OCI-LY7 (cell line): ENCODE data around the gene ST6GAL1. TPM values are rescaled to one million over a fixed set of nuclear protein-coding genes. Genes with fewer than 3 reads are reported as not detected.
A peak's percentile ranks its signal among the peaks of the same experiment; 100 is the strongest.

Source experiments
- BruUV-seq: library from RNA; stranded (reverse); fragments of 400-500 nt; replicated peaks from 2 replicates; lab custom pipeline; 2021; lab: Mats Ljungman, UMichigan
- CTCF ChIA-PET: fragments of 300-600 bp; sonication (Branson Sonifier 250); formaldehyde crosslinking; loops from one replicate; lab custom pipeline; 2022; ENCODE audit warnings: antibody characterized with exemption; ENCODE audit not compliant: unreplicated experiment; lab: Charles Lee
- POLR2A ChIA-PET: fragments of 300-600 bp; sonication (Branson Sonifier 250); formaldehyde crosslinking; loops from one replicate; lab custom pipeline; 2022; ENCODE audit warnings: antibody characterized with exemption; lab: Charles Lee
- DNase-seq: peaks from one replicate; pipeline ENCODE4 v3.0.0-alpha.2; 2015; ENCODE audit warnings: low spot score
- H2AFZ ChIP-seq: fragments of 200-600 bp; sonication (generic), shearing (Covaris generic); 2 replicates; pipeline ENCODE4 v1.6.1; 2014; ENCODE audit warnings: mild to moderate bottlenecking, antibody characterized with exemption, low read length, moderate library complexity
- H3K27ac ChIP-seq: fragments of 200-600 bp; sonication (generic); 2 replicates; pipeline ENCODE4 v1.5.1; 2014; ENCODE audit warnings: mixed run types, low read depth, mild to moderate bottlenecking, moderate library complexity, low read length, inconsistent platforms; ENCODE audit not compliant: poor library complexity, severe bottlenecking
- H3K36me3 ChIP-seq: fragments of 200-600 bp; sonication (generic); 2 replicates; pipeline ENCODE4 v1.6.1; 2014; ENCODE audit warnings: mild to moderate bottlenecking, antibody characterized with exemption, low read length, moderate library complexity, mixed read lengths; ENCODE audit not compliant: insufficient read depth
- H3K4me1 ChIP-seq: fragments of 200-600 bp; sonication (generic); 2 replicates; pipeline ENCODE4 v1.5.1; 2014; ENCODE audit warnings: mild to moderate bottlenecking, low read length; ENCODE audit not compliant: insufficient read depth, poor library complexity, severe bottlenecking
- H3K4me2 ChIP-seq: fragments of 200-600 bp; sonication (generic); 2 replicates; pipeline ENCODE4 v1.6.1; 2014; ENCODE audit warnings: mild to moderate bottlenecking, low read length
- H3K4me3 ChIP-seq: fragments of 200-600 bp; sonication (generic); 2 replicates; pipeline ENCODE4 v1.5.1; 2014; ENCODE audit warnings: mild to moderate bottlenecking, low read depth, low read length; ENCODE audit not compliant: poor library complexity, severe bottlenecking
- H3K79me2 ChIP-seq: fragments of 200-600 bp; sonication (generic); 2 replicates; pipeline ENCODE4 v1.6.1; 2016; ENCODE audit warnings: low read depth, mild to moderate bottlenecking, low read length, moderate library complexity, mixed read lengths; ENCODE audit not compliant: insufficient read depth
- H3K9me2 ChIP-seq: fragments of 200-600 bp; sonication (generic); 2 replicates; pipeline ENCODE4 v1.6.1; 2016; ENCODE audit warnings: mild to moderate bottlenecking, low read length, mixed read lengths; ENCODE audit not compliant: insufficient read depth
- H3K9me3 ChIP-seq: fragments of 200-600 bp; sonication (generic); 2 replicates; pipeline ENCODE4 v1.6.1; 2014; ENCODE audit warnings: mild to moderate bottlenecking, mixed run types, low read length, mixed read lengths
- H4K20me1 ChIP-seq: fragments of 200-600 bp; sonication (generic); 2 replicates; pipeline ENCODE4 v1.6.1; 2014; ENCODE audit warnings: mild to moderate bottlenecking, antibody characterized with exemption, low read length, moderate library complexity, mixed read lengths; ENCODE audit not compliant: insufficient read depth
- EZH2phosphoT487 ChIP-seq: fragments of 200-600 bp; sonication (generic); IDR thresholded peaks from 2 replicates; pipeline ENCODE4 v1.6.1; 2018; ENCODE audit warnings: low read depth, borderline replicate concordance, mild to moderate bottlenecking, mixed run types, antibody characterized with exemption, low read length, moderate library complexity, mixed read lengths
- intact Hi-C: fragments of 100-400 bp; cut with micrococcal nuclease; formaldehyde crosslinking; loops from one replicate; pipeline ENCODE4 v1.10.0; 2022; ENCODE audit not compliant: unreplicated experiment
- total RNA-seq, 2 experiments: library from RNA; depleted of rRNA in 1 of 2; stranded (reverse); fragments of >200 nt in 1 of 2; shearing (Covaris generic) in 1 of 2; gene quantifications; 2 replicates each; pipeline ENCODE4 v1.2.3, GENCODE V29; 2014 to 2022
- TF ChIP-seq, protein P1 (sequence below): fragments of 200-600 bp; sonication (generic); conservative IDR thresholded peaks from 2 replicates; pipeline ENCODE4 v1.5.1; 2014; ENCODE audit warnings: mild to moderate bottlenecking, antibody characterized with exemption, low read length, moderate library complexity, mixed read lengths

ST6GAL1 gene
- total RNA-seq, 2 experiments from 2014 or later = 192 to 375 TPM

GRCh38 chr3:187101184-187102072 is 171.1 kb downstream of the ST6GAL1 start:
- Histone ChIP-seq H3K9me3 (peaks cover 18% of the 10 kb centered on the region; the same call in 1 of the 2 replicates), H3K4me2 (peak overlapping the region; percentile 64), H3K36me3 (no peaks in the 10 kb centered on the region; the same call in 1 of the 2 replicates), H3K9me2 (no peaks in the 10 kb centered on the region), H3K4me3 (peak overlapping the region; percentile 40), H4K20me1 (no peaks in the 10 kb centered on the region), H3K4me1 (peaks cover 24% of the 10 kb centered on the region), H3K79me2 (no peaks in the 10 kb centered on the region), H3K27ac (peak overlapping the region; percentile 6), H2AFZ (peak overlapping the region; percentile 81)
- ChIA-PET CTCF (interaction anchor here (1.0 to 2.1 kb wide), 3 partner anchors 12 to 61 kb away, joined by 4 to 9 read pairs (median 9); partner anchors contain the start of gene RPL39L), POLR2A (interaction anchor here (0.6 to 2.3 kb wide), 23 partner anchors 7 to 1592 kb away, joined by 3 to 10 read pairs (median 4); partner anchors contain the start of gene BCL6)
- BruUV-seq = no TSS peak
- no peak for TF ChIP-seq EZH2phosphoT487
- TF ChIP-seq, protein P1, sequence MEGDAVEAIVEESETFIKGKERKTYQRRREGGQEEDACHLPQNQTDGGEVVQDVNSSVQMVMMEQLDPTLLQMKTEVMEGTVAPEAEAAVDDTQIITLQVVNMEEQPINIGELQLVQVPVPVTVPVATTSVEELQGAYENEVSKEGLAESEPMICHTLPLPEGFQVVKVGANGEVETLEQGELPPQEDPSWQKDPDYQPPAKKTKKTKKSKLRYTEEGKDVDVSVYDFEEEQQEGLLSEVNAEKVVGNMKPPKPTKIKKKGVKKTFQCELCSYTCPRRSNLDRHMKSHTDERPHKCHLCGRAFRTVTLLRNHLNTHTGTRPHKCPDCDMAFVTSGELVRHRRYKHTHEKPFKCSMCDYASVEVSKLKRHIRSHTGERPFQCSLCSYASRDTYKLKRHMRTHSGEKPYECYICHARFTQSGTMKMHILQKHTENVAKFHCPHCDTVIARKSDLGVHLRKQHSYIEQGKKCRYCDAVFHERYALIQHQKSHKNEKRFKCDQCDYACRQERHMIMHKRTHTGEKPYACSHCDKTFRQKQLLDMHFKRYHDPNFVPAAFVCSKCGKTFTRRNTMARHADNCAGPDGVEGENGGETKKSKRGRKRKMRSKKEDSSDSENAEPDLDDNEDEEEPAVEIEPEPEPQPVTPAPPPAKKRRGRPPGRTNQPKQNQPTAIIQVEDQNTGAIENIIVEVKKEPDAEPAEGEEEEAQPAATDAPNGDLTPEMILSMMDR = no peak
- intact Hi-C loops = no loop called here
- peak; percentile 52 for DNase-seq

GRCh38 chr3:187102073-187102634 is 171.8 kb downstream of the ST6GAL1 start:
- ChIA-PET CTCF (interaction anchor here (1.0 to 2.1 kb wide), 4 partner anchors 10 to 60 kb away, joined by 4 to 9 read pairs (median 6); partner anchors contain the start of gene RPL39L), POLR2A (interaction anchor here (0.6 to 2.3 kb wide), 19 partner anchors 8 to 1159 kb away, joined by 3 to 10 read pairs (median 5); partner anchors contain the start of gene BCL6)
- intact Hi-C loops = no loop called here
- no peaks in the 10 kb centered on the region for H4K20me1 ChIP-seq
- no peaks in the 10 kb centered on the region for H3K9me2 ChIP-seq
- TF ChIP-seq EZH2phosphoT487 = no peak
- TF ChIP-seq, protein P1 = no peak
- no peaks in the 10 kb centered on the region; the same call in 1 of the 2 replicates for H3K36me3 ChIP-seq
- no TSS peak for BruUV-seq
- H2AFZ ChIP-seq = peak overlapping the region; percentile 81
- H3K27ac ChIP-seq = peak overlapping the region; percentile 6
- peaks cover 13% of the 10 kb centered on the region; the same call in 1 of the 2 replicates for H3K9me3 ChIP-seq
- peak overlapping the region; percentile 64 for H3K4me2 ChIP-seq
- peaks cover 24% of the 10 kb centered on the region for H3K4me1 ChIP-seq
- DNase-seq = no peak
- H3K4me3 ChIP-seq = peak overlapping the region; percentile 40
- no peaks in the 10 kb centered on the region for H3K79me2 ChIP-seq
